GM19351 (cell line): ENCODE results near the gene POU5F1.
"Not testable (repeated sequence)": the region's sequence is repeated elsewhere in the genome, so short reads cannot be mapped to it uniquely, and the experiment has no call there.

ENCODE experiments used
- ATAC-seq: cut with Tn5 transposase; IDR thresholded peaks from one replicate; pipeline ENCODE4 v1.9.1; 2021; ENCODE audit warnings: mild to moderate bottlenecking, moderate library complexity; ENCODE audit not compliant: unreplicated experiment

The POU5F1 gene

DNA sequence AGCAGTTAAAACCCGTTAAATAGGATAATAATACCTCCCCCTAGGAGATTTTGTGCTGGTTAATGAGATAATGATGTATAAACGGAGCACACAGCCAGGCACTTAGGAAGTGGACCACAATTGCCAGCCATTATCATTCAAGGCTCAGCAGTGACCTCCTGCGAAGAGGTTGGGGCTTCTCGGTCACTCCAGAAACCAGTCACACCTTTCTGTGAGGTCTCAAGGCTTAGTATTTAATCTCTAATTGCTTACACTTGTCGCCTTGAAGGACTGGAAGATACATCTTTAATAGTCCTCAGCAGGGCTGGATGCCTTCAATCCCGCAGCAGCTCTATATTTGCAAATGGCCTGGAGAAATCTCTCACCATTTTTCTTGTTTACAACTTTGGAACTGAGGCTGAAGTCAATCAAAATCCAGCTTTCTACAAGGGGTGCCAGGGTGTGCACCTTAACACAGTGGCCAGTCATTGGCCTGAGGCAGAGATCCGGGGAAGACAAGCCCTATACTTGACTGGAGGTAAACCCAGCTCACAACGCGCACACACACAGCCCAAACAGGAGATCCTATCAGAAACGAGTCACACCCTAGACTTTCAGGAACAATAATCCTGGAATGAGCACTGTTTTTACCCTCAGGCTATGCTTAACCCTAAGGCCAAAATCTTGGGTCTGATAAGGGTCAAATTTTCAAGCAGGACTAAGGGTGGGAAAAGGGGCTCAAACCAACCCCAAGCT is 1.2 kb downstream of the POU5F1 start:
- ATAC-seq: no peak

- ATAC-seq: no peak
Measured at GRCh38 chr6:31168606-31169005, 1.9 kb downstream of the POU5F1 start.

- no peak for ATAC-seq
Measured at GRCh38 chr6:31165986-31166385, 4.5 kb downstream of the POU5F1 start.

DNA sequence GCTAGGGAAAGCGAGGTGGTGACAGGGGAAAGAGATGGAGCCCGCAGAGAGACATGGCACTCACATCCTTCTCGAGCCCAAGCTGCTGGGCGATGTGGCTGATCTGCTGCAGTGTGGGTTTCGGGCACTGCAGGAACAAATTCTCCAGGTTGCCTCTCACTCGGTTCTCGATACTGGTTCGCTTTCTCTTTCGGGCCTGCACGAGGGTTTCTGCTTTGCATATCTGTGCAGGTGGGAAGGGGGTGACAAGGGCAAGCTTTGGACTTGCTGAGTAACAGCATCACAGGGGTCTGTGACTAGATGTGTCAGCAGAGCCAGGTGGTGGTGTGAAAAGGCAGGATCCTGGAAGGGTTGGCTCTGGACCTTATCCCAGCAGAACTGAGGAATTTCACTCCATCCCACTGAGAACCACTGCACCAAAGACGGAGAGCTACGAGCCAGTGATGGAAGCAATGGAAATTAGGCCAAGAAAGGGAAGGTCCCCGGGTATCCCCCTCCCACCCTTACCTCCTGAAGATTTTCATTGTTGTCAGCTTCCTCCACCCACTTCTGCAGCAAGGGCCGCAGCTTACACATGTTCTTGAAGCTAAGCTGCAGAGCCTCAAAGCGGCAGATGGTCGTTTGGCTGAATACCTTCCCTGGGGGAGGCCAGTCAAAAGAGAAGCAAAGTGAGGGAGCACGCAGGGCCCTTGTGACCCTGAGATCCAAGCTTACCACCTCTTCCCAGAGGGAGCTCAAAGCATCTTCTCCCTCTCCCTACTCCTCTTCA is 5.2 kb downstream of the POU5F1 start:
- peak; percentile 77 for ATAC-seq

DNA sequence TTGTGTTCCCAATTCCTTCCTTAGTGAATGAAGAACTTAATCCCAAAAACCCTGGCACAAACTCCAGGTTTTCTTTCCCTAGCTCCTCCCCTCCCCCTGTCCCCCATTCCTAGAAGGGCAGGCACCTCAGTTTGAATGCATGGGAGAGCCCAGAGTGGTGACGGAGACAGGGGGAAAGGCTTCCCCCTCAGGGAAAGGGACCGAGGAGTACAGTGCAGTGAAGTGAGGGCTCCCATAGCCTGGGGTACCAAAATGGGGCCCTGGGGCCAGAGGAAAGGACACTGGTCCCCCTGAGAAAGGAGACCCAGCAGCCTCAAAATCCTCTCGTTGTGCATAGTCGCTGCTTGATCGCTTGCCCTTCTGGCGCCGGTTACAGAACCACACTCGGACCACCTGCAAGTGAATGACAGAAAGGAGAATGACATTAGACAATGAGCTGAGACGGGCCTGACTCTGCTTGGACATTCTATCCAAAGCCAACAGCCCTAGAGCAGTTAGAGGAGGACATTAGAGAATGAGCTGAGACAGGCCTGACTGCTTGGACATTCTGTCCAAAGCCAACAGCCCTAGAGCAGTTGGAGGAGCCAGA is 5.9 kb downstream of the POU5F1 start:
- ATAC-seq: not testable (repeated sequence)

GRCh38 chr6:31163922-31164321 is 6.6 kb downstream of the POU5F1 start:
- ATAC-seq: no peak

- no peak for ATAC-seq
Measured at GRCh38 chr6:31162463-31163165, 7.9 kb downstream of the POU5F1 start.

DNA sequence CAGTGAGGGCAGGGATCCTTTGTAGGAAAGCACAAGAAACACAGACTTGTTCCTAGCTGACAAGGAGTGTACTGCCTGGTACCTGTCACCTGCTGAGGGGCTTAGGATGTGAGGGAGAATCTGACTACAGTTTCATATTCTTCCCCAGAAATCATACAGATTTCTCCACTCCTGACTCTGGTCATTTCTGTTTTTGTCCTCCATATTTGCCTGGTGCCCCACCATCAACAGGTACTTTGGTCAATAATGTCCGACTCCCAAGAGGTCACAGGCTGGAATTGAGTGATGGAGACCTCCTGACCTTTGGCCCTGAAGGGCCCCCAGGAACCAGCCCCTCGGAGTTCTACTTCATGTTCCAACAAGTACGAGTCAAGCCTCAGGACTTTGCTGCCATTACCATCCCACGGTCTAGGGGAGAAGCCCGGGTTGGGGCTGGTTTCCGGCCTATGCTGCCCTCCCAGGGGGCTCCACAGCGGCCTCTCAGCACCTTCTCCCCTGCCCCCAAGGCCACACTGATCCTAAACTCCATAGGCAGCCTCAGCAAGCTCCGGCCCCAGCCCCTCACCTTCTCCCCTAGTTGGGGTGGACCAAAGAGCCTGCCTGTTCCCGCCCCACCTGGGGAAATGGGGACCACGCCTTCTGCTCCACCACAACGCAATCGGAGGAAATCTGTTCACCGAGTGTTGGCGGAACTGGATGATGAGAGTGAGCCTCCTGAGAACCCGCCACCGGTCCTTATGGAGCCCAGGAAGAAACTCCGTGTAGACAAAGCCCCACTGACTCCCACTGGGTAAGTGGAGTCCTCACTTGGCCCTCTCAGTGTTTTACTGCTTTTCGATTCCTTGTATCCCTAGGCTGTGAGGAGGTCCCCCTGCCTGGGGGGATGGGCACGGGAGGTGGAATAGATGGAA is 9.0 kb downstream of the POU5F1 start:
- no peak for ATAC-seq

- ATAC-seq: peak; percentile 5
Measured at GRCh38 chr6:31158863-31159855, 11.3 kb downstream of the POU5F1 start.

- ATAC-seq: peak; percentile 83
Measured at GRCh38 chr6:31158140-31158862, 12.2 kb downstream of the POU5F1 start, which contains the start of gene TCF19. Gene TCF19 (plus strand): TSS chr6:31158589. CDS start chr6:31159470, 881 bp downstream.

DNA sequence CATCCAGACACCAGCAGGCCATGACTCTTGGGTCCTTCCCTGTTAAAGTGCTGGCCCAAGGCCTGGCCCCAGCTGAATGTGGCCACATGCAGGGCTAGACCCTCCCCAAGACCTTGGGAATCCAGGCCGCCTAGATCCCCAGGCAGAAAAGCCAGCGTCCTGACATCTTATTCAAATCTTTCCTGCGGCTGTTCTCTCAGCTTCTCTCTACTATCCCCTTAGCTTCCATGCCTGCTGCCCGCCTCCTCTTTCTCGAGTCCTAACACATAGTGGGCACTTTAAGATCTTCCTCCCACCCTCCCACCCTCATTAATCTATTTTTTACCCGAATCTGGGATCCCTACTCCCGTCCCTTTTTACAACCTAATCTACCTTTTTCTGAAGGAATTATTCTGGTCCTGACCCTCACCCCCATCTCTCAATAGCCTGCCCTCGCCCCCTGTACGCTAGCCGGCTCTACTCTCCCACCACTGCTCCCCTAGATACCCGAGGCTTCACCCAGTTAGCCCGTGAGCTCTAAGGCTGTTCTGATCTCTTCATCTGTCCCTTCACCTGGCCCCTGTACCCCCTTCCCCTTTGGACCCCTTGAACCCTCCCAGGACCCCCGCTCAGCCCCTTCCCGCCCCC is 12.9 kb downstream of the POU5F1 start, which contains the start of gene CCHCR1:
Gene CCHCR1, minus strand, starts transcription at position 290 of the 627 bp plus-strand sequence. Its CDS starts 202 bp downstream, at position 88.
- peak; percentile 13 for ATAC-seq

DNA sequence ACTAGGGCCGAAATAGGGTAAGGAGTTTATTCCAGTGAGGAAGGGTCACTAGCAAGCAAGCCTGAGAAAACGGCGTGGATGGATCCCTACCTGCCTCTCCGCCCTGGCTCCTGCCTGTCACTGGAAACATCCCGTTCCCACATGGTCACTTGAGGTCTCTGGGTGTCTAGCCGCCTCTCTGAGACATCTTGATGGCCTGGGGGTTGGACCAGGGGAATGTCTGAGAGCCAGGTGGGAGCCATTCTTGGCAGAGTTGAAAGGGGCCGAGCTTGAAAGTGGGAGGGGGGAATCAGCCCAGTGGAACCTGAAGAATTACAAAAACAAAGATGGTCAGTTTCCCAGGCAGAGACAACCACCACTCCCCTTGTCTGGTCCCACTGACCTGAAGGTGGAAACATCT is 13.8 kb downstream of the POU5F1 start:
- no peak for ATAC-seq

GRCh38 chr6:31154436-31154835 is 16.0 kb downstream of the POU5F1 start:
- ATAC-seq: no peak

- no peak for ATAC-seq
Measured at GRCh38 chr6:31152781-31153180, 17.7 kb downstream of the POU5F1 start.

GRCh38 chr6:31149827-31150447 is 20.5 kb downstream of the POU5F1 start:
- ATAC-seq: no peak

DNA sequence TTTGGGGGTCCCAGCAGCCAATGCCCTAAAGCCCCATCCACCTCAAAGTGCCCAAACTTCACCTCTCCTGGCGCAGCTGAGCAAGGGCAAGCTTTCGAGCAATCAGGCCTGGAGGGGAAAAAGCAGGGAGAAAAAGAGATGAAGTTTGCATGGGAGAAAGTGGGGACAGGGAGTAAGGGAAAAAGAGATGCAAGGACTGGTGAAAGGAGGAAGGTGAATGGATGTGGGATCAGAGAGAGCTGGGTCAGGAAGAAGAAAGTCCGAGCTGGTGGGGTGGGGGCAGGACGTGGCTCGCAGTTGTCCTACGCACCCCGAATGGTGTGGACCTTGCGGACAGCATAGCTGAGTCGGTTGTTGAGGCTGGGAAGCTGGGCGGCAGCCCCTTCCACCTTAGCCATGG is 25.1 kb downstream of the POU5F1 start:
- ATAC-seq: no peak

DNA sequence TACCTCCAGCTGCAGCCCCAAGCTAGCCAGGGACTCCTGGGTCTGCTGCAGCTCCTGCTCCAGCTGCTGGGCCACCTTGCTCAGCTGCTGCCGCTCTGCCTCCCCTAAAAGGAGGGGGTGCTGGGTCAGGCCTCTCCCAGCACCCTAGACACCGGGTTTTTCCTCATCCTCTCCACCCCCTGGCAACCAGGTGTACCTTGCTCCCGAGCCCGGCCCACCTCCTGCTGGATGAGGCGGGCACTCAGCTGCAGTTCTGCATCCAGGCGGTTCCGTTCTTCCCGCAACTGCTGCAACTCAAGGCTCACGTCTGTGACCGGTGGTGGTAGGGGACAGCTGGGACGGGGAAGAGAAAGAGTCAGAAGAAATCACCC is 25.5 kb downstream of the POU5F1 start:
- ATAC-seq: no peak
